GM08714 (cell line): Measurements from ENCODE around the gene DUOX2.
"Not testable (repeated sequence)": the region's sequence is repeated elsewhere in the genome, so short reads cannot be mapped to it uniquely, and the experiment has no call there.

Source experiments
- H3K4me3 ChIP-seq: fragments of 200-500 bp; sonication (Bioruptor generic); 2 replicates; pipeline ENCODE4 v1.5.1; 2014; ENCODE audit warnings: mild to moderate bottlenecking, low read length, inconsistent platforms
- ZNF274 ChIP-seq: IDR thresholded peaks from 2 replicates; pipeline ENCODE4 v1.6.1; 2012; ENCODE audit warnings: mild to moderate bottlenecking, low read depth, low read length

Gene DUOX2

GRCh38 chr15:45050587-45050986 is 63.4 kb downstream of the DUOX2 start:
- TF ChIP-seq ZNF274 = no peak
- H3K4me3 ChIP-seq = no peak overlapping the region

- TF ChIP-seq ZNF274 = no peak
- no peak overlapping the region for H3K4me3 ChIP-seq
These were observed 65.0 kb downstream of the DUOX2 start for GRCh38 chr15:45048794-45049631.

- not testable (repeated sequence) for H3K4me3 ChIP-seq
These were observed 65.6 kb downstream of the DUOX2 start for GRCh38 chr15:45048449-45048793.

DNA sequence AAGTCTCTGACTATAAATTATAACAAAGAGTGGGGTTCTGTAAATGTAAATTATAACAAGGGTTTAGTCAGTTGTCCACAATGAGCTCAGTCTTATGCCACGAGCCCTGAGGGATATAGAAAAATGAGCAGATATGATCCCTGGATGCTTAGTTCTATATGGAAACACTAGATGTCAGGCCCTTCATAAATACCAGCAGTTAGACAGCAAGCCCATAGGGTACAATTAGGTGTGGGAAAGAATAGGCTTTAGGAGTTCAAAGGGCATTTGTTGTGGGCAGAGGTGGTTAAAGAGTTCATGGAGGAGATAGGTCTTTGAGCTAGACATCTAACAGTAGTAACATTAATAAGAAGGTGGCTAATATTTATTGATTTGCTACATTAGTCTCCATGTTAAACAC is 69.7 kb downstream of the DUOX2 start:
- not testable (repeated sequence) for H3K4me3 ChIP-seq

DNA sequence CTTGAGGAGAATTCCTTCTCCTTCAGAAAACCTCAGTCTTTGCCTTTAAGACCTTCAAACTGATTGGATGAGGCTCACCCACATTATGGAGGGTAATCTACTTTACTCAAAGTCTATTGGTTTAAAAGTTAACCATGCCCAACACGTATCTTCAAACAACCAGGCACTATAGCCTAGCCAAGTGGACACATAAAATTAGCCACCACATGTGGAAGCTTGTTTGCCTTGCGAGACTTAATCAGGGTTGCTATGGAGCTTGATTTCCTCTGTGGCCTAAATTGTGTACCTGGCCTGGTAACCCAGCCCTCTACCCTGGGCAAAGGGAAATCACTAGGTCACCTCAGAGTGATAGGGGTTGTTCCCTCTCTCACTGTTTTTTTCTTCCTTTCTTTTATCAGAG is 71.1 kb downstream of the DUOX2 start:
- not testable (repeated sequence) for H3K4me3 ChIP-seq
